ENCODE results near the gene PRKAR1B.

Gene PRKAR1B

DNA sequence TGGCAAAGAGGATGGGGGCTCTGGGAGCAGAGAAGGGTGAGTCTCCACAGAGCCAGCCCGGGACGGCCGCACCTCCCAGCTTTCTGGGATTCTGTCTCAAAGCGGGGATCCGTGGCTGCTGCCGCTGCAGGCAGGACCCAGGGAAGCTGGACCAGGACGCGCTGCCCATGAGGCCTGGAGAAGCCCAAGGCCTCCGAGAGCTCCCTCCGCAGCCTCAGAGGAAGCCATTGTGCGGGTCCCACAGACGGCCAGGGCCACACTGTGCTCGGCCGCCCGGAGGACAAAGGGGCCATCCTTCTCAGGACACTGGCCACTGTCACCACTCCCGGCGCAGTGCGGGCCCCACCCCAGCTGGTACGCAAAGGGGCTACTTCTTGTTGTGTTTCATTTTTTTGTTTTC lies 128.2 kb downstream of the PRKAR1B start:
- no peak for DNase-seq (ENCODE audit: low spot score)
- ChIA-PET POLR2A (ENCODE audit: low non-redundant PET) (no interaction called here), CTCF (no interaction called here)
- H3K27ac ChIP-seq = no peak overlapping the region
- TF ChIP-seq, protein P1, sequence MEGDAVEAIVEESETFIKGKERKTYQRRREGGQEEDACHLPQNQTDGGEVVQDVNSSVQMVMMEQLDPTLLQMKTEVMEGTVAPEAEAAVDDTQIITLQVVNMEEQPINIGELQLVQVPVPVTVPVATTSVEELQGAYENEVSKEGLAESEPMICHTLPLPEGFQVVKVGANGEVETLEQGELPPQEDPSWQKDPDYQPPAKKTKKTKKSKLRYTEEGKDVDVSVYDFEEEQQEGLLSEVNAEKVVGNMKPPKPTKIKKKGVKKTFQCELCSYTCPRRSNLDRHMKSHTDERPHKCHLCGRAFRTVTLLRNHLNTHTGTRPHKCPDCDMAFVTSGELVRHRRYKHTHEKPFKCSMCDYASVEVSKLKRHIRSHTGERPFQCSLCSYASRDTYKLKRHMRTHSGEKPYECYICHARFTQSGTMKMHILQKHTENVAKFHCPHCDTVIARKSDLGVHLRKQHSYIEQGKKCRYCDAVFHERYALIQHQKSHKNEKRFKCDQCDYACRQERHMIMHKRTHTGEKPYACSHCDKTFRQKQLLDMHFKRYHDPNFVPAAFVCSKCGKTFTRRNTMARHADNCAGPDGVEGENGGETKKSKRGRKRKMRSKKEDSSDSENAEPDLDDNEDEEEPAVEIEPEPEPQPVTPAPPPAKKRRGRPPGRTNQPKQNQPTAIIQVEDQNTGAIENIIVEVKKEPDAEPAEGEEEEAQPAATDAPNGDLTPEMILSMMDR (conservative IDR thresholded peaks at IDR 0.05; ENCODE audit: low read depth) = no peak

DNA sequence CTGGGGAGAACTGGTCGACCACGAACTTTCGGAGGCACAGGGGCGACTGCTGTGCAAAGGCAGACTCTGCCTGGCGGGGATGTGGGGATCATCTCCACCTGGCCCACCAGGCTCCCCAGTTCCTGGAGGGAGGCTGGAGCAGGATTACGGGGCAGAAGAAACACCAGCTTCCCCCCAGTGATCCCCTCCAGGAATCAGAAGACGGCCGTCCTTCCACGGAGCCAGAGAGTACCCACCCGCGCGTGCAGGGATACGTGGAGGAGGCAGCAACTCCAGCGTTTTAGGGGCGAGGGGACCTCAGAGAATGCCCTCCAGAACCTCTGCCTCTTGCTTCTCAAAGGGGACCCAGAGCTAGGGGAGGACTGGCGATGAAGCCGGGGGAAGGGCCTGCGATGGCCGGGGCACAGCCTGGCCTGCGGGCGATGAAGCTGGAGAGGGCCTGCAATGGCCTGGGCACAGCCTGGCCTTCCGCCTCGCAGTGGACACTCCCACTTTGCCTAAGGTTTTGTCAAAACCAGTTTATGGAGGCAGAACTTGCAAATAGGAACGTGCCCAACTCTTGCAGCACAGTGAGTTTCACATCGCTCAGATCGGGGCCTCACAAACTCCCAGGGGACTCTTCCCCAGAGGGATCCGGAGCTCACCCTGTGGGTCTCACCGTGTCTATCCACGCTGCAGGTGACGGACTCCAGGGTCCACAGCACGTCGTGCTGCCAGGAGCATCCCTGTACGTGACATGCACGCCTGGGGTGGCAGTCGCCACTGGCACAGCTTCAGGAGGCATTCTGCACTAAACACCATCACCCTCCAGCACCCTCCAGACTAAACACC lies 129.5 kb downstream of the PRKAR1B start:
- ChIA-PET CTCF (interaction anchor here (0.5 kb wide), 1 partner anchor 265 kb away, joined by 3 read pairs; no protein-coding TSS in a partner anchor), POLR2A (ENCODE audit: low non-redundant PET) (no interaction called here)
- TF ChIP-seq, protein P1 (conservative IDR thresholded peaks at IDR 0.05; ENCODE audit: low read depth) = no peak
- H3K27ac ChIP-seq = no peak overlapping the region
- no peak for DNase-seq (ENCODE audit: low spot score)

DNA sequence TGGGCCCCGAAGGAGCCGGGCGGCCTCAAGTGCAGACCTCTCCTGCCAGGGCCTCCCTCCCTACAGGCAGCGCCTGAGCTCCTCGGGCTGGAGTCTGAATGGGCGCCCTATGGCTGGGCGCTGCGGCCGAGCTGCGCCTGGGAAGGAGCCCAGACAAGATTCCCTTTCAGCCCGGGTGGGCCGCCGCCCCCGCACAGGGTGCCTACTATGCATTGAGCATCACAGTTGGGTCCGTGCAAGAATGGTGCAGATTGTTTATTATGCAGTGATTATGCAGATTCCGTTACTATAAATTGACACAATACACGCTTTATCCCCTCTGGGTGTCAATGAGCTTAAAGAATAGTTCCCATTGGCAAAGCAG lies 130.3 kb downstream of the PRKAR1B start:
- no peak overlapping the region for H3K27ac ChIP-seq
- no peak for DNase-seq (ENCODE audit: low spot score)
- TF ChIP-seq, protein P1 (conservative IDR thresholded peaks at IDR 0.05; ENCODE audit: low read depth) = no peak
- POLR2A ChIA-PET (ENCODE audit: low non-redundant PET) = interaction anchor here (0.5 kb wide), 1 partner anchor 17 kb away, joined by 3 read pairs; no protein-coding TSS in a partner anchor
- CTCF ChIA-PET = interaction anchor here (0.5 kb wide), 1 partner anchor 264 kb away, joined by 3 read pairs; no protein-coding TSS in a partner anchor

DNA sequence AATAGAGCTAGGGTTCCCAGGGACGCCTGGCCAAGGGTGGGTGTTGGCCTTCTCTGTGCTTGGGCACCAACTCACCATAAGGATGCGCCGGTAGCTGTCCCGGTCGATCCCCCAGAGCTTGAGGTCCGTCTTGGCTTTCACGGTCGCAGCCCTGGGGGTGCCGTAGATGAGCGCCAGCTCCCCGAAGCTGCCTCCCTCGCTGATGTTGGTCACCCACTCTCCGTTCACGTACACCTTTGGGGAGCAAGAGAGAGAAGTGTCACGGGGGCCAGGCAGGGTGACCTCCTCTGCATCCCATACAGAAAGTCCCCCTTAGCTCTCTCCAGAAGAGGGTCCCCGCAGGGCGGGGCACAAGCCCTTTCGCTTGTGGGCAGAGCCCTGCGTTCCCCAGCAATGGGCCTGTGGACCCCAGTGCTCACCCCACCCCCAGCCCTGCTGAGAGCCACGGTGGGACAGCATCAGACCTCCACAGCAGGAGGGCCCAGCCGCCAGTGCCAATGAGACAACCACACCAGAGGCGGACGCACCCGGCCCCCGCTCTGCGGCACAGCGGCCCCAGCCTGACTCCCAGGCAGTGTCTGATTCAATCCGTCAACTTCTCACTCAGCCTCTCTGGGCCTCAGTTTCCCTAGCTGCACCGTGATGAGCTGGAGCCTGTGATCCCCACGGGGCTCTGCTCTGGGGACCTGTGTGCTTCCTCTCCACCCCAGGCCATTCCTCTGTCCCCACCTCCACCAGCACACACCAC lies 130.8 kb downstream of the PRKAR1B start:
- no peak overlapping the region for H3K27ac ChIP-seq
- TF ChIP-seq, protein P1 (conservative IDR thresholded peaks at IDR 0.05; ENCODE audit: low read depth) = no peak
- POLR2A ChIA-PET (ENCODE audit: low non-redundant PET) = interaction anchor here (0.5 kb wide), 1 partner anchor 17 kb away, joined by 3 read pairs; no protein-coding TSS in a partner anchor
- CTCF ChIA-PET = no interaction called here
- DNase-seq (ENCODE audit: low spot score) = no peak

DNA sequence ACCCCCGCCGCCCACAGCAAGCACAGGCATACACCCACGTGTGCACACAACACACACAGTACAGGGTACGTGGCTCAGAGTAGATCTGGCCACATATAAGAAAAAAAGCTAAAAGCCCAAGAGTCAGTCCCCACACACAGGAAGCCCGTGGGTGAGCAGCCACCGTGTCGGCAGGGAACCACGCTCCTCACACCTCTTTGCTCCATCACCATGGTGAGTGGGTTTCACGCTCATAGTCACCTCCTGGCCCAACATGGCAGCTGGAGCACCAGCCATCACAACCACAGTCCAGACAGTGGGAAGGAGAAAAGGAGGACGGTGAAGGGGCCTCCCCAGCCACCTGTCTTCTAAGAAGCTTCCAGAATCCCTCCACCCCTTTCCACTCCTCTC lies 131.5 kb downstream of the PRKAR1B start:
- H3K27ac ChIP-seq = no peak overlapping the region
- TF ChIP-seq, protein P1 (conservative IDR thresholded peaks at IDR 0.05; ENCODE audit: low read depth) = no peak
- POLR2A ChIA-PET (ENCODE audit: low non-redundant PET) = no interaction called here
- CTCF ChIA-PET = no interaction called here
- no peak for DNase-seq (ENCODE audit: low spot score)

DNA sequence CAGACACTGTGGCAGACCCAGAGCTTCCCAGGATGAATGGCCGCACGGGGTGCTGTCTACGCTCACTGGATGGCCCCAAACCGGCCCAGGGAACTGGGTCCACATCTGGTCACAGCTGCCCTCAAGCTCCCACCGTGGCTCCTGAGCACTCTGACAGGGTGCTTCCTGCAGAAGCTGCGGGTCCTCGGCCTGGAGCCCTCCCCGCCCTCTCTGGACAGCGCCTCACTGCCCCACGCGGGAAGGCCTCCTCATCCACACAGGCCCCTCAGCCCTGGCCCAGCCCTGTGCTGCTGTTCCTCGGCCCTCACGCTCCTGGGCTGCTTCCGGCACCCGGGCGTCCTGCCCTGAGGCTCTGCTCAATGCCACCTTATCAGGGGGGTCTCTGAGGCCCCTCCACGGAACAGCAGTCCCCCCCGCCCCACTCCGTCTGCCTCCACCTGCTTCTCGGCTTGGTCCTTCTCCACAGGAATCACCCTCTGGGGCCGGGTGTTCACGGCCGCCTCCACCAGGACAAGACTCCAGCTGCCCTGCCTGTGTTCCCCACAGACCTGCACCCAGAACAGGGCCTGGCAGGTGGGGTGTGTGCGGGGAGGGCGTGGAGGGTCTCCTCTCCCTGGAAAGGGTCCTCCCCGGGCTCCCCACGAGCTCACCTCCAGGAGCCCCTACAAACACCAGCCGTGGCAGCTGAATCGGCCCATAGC lies 132.0 kb downstream of the PRKAR1B start:
- TF ChIP-seq, protein P1 (conservative IDR thresholded peaks at IDR 0.05; ENCODE audit: low read depth) = no peak
- ChIA-PET POLR2A (ENCODE audit: low non-redundant PET) (no interaction called here), CTCF (no interaction called here)
- DNase-seq (ENCODE audit: low spot score) = no peak
- H3K27ac ChIP-seq = no peak overlapping the region

Data from RWPE1 (cell line).